ENCODE results near the gene KRT2.

KRT2 gene

GRCh38 chr12:52651726-52652261 lies at the start of gene KRT2:
Gene KRT2 (minus strand): TSS chr12:52652211. CDS start chr12:52652142, 69 bp downstream.
- no peak for FAIRE-seq

GRCh38 chr12:52701281-52701680 lies 49.3 kb upstream of the KRT2 start:
- no peak for FAIRE-seq

GRCh38 chr12:52699960-52700359 lies 47.9 kb upstream of the KRT2 start:
- FAIRE-seq = no peak

- no peak for FAIRE-seq
Measured at GRCh38 chr12:52699373-52699772, 47.4 kb upstream of the KRT2 start.

- no peak for FAIRE-seq
Measured at GRCh38 chr12:52698651-52699340, 46.8 kb upstream of the KRT2 start.

- no peak for FAIRE-seq
Measured at GRCh38 chr12:52697058-52697582, 45.1 kb upstream of the KRT2 start.

GRCh38 chr12:52696588-52696987 lies 44.6 kb upstream of the KRT2 start:
- FAIRE-seq = no peak

GRCh38 chr12:52695039-52695438 lies 43.0 kb upstream of the KRT2 start:
- FAIRE-seq = no peak

GRCh38 chr12:52694151-52694550 lies 42.1 kb upstream of the KRT2 start:
- no peak for FAIRE-seq

- no peak for FAIRE-seq
Measured at GRCh38 chr12:52693261-52693660, 41.2 kb upstream of the KRT2 start.

GRCh38 chr12:52692254-52692653 lies 40.2 kb upstream of the KRT2 start:
- FAIRE-seq = no peak

- FAIRE-seq = no peak
Measured at GRCh38 chr12:52691841-52692150, 39.8 kb upstream of the KRT2 start.

- no peak for FAIRE-seq
Measured at GRCh38 chr12:52691076-52691840, 39.2 kb upstream of the KRT2 start.

- FAIRE-seq = no peak
Measured at GRCh38 chr12:52690351-52691075, 38.5 kb upstream of the KRT2 start.

- no peak for FAIRE-seq
Measured at GRCh38 chr12:52689936-52690335, 37.9 kb upstream of the KRT2 start.

- FAIRE-seq = no peak
Measured at GRCh38 chr12:52689239-52689638, 37.2 kb upstream of the KRT2 start.

GRCh38 chr12:52688481-52688880 lies 36.5 kb upstream of the KRT2 start:
- FAIRE-seq = no peak

- no peak for FAIRE-seq
Measured at GRCh38 chr12:52687497-52688385, 35.7 kb upstream of the KRT2 start.

- no peak for FAIRE-seq
Measured at GRCh38 chr12:52686756-52687487, 34.9 kb upstream of the KRT2 start.

- no peak for FAIRE-seq
Measured at GRCh38 chr12:52686063-52686462, 34.1 kb upstream of the KRT2 start.

GRCh38 chr12:52685406-52685890 lies 33.4 kb upstream of the KRT2 start:
- no peak for FAIRE-seq
